ENCODE results near the gene MTMR1.

Gene MTMR1

DNA sequence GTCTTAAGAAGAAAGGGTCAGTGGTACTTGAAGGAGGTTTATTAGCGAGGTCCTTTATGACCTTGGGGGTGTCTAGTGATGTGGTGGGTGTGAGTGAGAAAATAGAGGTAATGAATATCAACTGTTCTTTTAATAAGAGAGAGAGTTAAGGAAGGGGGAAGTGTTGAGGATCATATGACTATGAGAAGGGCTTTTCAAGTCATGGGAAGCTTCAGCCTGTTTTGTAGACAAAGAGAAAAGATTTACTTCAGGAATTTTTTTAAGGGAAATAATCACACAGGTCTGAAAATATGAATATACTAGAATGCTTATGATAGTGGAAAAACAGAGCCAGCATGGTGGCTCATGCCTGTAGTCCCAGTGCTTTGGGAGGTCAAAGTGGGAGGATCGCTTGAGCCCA is 41.3 kb upstream of the MTMR1 start:
- TF ChIP-seq, protein P1, sequence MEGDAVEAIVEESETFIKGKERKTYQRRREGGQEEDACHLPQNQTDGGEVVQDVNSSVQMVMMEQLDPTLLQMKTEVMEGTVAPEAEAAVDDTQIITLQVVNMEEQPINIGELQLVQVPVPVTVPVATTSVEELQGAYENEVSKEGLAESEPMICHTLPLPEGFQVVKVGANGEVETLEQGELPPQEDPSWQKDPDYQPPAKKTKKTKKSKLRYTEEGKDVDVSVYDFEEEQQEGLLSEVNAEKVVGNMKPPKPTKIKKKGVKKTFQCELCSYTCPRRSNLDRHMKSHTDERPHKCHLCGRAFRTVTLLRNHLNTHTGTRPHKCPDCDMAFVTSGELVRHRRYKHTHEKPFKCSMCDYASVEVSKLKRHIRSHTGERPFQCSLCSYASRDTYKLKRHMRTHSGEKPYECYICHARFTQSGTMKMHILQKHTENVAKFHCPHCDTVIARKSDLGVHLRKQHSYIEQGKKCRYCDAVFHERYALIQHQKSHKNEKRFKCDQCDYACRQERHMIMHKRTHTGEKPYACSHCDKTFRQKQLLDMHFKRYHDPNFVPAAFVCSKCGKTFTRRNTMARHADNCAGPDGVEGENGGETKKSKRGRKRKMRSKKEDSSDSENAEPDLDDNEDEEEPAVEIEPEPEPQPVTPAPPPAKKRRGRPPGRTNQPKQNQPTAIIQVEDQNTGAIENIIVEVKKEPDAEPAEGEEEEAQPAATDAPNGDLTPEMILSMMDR (IDR thresholded peaks at IDR 0.05; ENCODE audit: low read depth, low read length, missing control alignments): no peak

DNA sequence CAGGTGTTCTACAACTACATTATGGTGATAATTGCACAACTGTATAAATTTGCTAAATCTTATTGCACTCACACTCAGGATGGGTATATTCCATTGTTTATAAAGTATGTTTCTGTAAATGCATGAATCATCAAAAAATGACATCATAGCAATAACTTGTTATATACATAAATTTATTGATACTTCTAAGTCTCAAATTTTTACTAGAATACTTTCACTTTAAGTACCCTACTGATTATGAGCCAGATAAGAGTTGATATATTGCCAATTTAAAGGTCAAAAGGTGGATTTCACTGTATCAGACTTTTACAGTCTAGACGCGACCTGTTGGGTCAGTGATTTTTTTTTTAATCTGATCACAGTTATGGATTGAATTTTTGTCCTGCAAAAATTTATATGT is 37.4 kb upstream of the MTMR1 start:
- H3K4me3 ChIP-seq (replicated peaks; ENCODE audit: low read depth, low read length): no peak overlapping the region
- no peak for DNase-seq (ENCODE audit: extremely low read depth, low read depth)
- TF ChIP-seq, protein P1 (IDR thresholded peaks at IDR 0.05; ENCODE audit: low read depth, low read length, missing control alignments): no peak

More for the DNA sequence above, 41.3 kb upstream of the MTMR1 start:
- no peak for DNase-seq (ENCODE audit: extremely low read depth, low read depth)
- no peak overlapping the region for H3K4me3 ChIP-seq (replicated peaks; ENCODE audit: low read depth, low read length)

DNA sequence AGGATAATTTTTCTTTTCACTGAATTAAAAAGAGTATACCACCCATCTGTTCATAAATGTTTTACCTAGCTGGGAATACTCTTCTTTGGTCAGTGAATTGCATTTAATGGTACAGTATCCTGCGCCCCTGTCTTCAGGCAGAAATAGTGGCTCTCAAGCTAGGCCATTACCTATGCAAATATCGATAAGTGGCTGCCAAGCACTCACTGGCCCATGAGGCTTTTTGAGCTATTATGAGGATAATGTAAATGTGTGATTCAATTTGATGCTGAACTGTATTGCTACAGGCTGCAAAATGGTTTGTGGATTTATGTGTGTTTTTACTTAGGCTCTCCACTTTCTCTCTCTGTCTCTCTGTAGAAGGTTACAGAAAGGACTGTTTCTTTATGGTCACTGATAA is 30.1 kb upstream of the MTMR1 start:
- no peak overlapping the region for H3K4me3 ChIP-seq (replicated peaks; ENCODE audit: low read depth, low read length)
- TF ChIP-seq, protein P1 (IDR thresholded peaks at IDR 0.05; ENCODE audit: low read depth, low read length, missing control alignments): no peak
- no peak for DNase-seq (ENCODE audit: extremely low read depth, low read depth)

DNA sequence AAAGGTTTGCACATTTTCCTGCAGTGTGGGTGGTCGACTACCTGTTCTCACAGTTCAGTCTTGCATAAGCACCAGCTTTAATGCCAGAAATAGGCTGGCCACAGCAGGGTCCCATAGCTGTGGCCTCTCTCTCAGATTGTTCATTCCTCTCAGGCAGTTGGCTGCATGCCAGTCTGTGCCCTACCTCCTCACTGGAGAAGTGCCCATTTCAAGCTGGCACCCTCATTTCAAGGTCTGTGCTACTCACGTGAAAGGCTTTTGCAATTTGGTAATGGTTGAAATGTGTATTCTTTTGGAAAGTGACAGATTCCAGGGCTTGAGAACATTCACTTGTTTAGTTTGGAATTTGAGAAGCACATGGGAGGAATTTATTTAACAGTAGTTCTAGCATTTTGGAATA is 28.9 kb upstream of the MTMR1 start:
- no peak overlapping the region for H3K4me3 ChIP-seq (replicated peaks; ENCODE audit: low read depth, low read length)
- TF ChIP-seq, protein P1 (IDR thresholded peaks at IDR 0.05; ENCODE audit: low read depth, low read length, missing control alignments): no peak
- no peak for DNase-seq (ENCODE audit: extremely low read depth, low read depth)

DNA sequence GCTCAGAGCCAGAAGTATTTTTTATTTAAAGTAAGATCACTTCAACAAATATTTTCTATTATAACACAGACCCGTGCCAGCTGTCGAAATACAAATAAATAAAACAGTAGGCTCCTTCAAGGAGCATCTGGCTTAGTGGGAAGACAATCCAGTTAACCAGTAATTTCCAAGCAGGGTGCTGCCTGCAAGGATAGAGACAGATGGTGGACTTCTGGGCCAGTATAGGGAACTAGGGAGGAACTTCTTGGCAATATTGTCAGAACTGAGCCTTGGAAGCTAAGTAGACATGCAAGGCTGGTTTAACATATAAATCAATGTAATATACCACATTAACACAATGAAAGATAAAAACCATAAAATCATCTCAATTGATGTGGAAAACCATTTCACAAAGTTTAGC is 17.0 kb upstream of the MTMR1 start:
- no peak overlapping the region for H3K4me3 ChIP-seq (replicated peaks; ENCODE audit: low read depth, low read length)
- TF ChIP-seq, protein P1 (IDR thresholded peaks at IDR 0.05; ENCODE audit: low read depth, low read length, missing control alignments): no peak
- no peak for DNase-seq (ENCODE audit: extremely low read depth, low read depth)

DNA sequence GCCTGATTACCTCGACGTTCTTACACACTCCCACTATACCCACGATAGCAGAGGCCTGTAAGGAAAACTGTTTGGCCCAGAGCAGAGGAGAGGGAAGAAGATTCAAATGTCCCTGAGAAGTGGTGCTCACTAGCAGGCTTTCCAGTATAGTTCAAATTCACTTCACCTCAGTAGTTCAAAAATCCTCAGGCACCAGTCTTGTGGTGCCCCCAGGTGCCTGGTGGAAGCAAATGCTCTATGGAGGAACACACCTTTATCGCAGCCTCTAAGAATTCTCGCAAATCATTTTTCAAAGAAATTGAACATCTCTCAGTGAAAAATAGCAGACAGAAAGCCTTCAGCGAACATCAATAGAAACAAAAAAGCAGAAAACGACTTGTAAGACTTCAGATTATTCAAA is 12.2 kb upstream of the MTMR1 start:
- TF ChIP-seq, protein P1 (IDR thresholded peaks at IDR 0.05; ENCODE audit: low read depth, low read length, missing control alignments): peak; percentile 25
- H3K4me3 ChIP-seq (replicated peaks; ENCODE audit: low read depth, low read length): no peak overlapping the region
- no peak for DNase-seq (ENCODE audit: extremely low read depth, low read depth)

DNA sequence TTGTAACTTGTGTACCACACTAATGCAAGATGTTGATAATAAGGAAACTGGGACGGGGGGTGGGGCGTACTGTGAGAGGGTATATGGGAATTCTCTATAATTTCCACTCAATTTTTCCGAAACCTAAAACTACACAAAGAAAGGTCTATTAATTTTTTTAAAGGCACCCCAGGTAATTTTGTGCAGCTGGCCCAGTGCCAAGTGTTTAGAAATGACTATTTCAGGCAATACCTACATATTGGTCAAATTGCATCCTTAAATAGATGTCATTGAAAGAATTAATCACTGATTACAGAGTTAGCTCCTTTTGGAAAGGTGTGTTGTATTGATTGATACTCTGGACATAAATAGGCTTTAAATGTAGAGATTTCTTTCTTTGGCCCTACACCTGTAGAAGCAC is 10.1 kb upstream of the MTMR1 start:
- TF ChIP-seq, protein P1 (IDR thresholded peaks at IDR 0.05; ENCODE audit: low read depth, low read length, missing control alignments): no peak
- H3K4me3 ChIP-seq (replicated peaks; ENCODE audit: low read depth, low read length): no peak overlapping the region
- no peak for DNase-seq (ENCODE audit: extremely low read depth, low read depth)

Data from HFF-Myc (cell line).